Vagina (tissue), 2 donors: Measurements from ENCODE around the gene AMH. TPM values are rescaled to one million over a fixed set of nuclear protein-coding genes. Genes with fewer than 3 reads are reported as not detected.

ENCODE experiments used
- DNase-seq, 2 donors: peaks; one replicate each; pipeline ENCODE4 v3.0.0-alpha.2; 2017; ENCODE audit errors: extremely low spot score in 2 of 2
- H3K27ac ChIP-seq: fragments of 200-600 bp; sonication (generic); one replicate; pipeline ENCODE4 v1.5.1; 2019
- H3K27me3 ChIP-seq: fragments of 200-600 bp; sonication (generic); one replicate; pipeline ENCODE4 v1.5.1; 2019
- H3K36me3 ChIP-seq, 2 donors: fragments of 200-600 bp; sonication (generic); one replicate each; pipeline ENCODE4 v1.5.1; 2017 to 2019
- H3K4me1 ChIP-seq: fragments of 200-600 bp; sonication (generic); one replicate; pipeline ENCODE4 v1.5.1; 2019
- H3K4me3 ChIP-seq, 2 donors: fragments of 200-600 bp; sonication (generic); 1 replicate in 1 of 2; 2 replicates in 1 of 2; pipeline ENCODE4 v1.5.1; 2016 to 2019
- H3K9me3 ChIP-seq: fragments of 200-600 bp; sonication (generic); one replicate; pipeline ENCODE4 v1.5.1; 2019
- CTCF ChIP-seq, 3 experiments: fragments of 450-650 bp in 2 of 3; fragments of 200-600 bp in 1 of 3; sonication (generic) in 1 of 3; IDR thresholded peaks; one replicate each; pipeline ENCODE4 v1.5.1; 2017 to 2019; ENCODE audit warnings: antibody characterized with exemption in 3 of 3, mild to moderate bottlenecking in 2 of 3, moderate library complexity in 2 of 3
- POLR2A ChIP-seq, 2 donors: fragments of 450-650 bp; IDR thresholded peaks; one replicate each; pipeline ENCODE4 v1.6.1; 2017; ENCODE audit warnings: antibody characterized with exemption in 2 of 2, mild to moderate bottlenecking in 2 of 2, moderate library complexity in 2 of 2
- POLR2AphosphoS5 ChIP-seq, 2 donors: sonication (generic); formaldehyde crosslinking; IDR thresholded peaks; one replicate each; pipeline ENCODE4 v1.9.0; 2017; ENCODE audit warnings: antibody characterized with exemption in 2 of 2, mild to moderate bottlenecking in 2 of 2, low read depth in 1 of 2; ENCODE audit not compliant: insufficient read depth in 1 of 2
- intact Hi-C: fragments of 100-400 bp; cut with DNase I; formaldehyde crosslinking; loops from one replicate; pipeline ENCODE4 v1.15.1; 2023
- total RNA-seq: library from RNA; depleted of rRNA; stranded (reverse); fragments of >200 nt; gene quantifications from one replicate; pipeline ENCODE4 v1.2.3, GENCODE V29; 2016

The AMH gene
- total RNA-seq, 1 donor from 2014 or later, result 2.7 TPM

GRCh38 chr19:2228157-2229030, 20.7 kb upstream of the AMH start:
- Histone ChIP-seq H3K27ac (no peak overlapping the region), H3K4me3 (no peak overlapping the region), H3K9me3 (no peaks in the 10 kb centered on the region), H3K27me3 (no peaks in the 10 kb centered on the region), H3K36me3 (peaks cover 0 to 39% of the 10 kb centered on the region in 2 donors), H3K4me1 (peaks cover 3% of the 10 kb centered on the region)
- intact Hi-C loops, result no loop called here
- DNase-seq, result no peak
- no peak for TF ChIP-seq POLR2A (IDR thresholded peaks at IDR 0.05)
- TF ChIP-seq POLR2AphosphoS5 (IDR thresholded peaks at IDR 0.05; ENCODE audit: insufficient read depth in 1 of 2, low read depth in 1 of 2), result no peak
- TF ChIP-seq CTCF (IDR thresholded peaks at IDR 0.05), result no peak

- TF ChIP-seq POLR2A (IDR thresholded peaks at IDR 0.05) (no peak), POLR2AphosphoS5 (IDR thresholded peaks at IDR 0.05; ENCODE audit: insufficient read depth in 1 of 2, low read depth in 1 of 2) (no peak), CTCF (IDR thresholded peaks at IDR 0.05) (no peak)
- DNase-seq, result no peak
- H3K27ac ChIP-seq, result no peak overlapping the region
- intact Hi-C loops, result no loop called here
- H3K4me3 ChIP-seq, result no peak overlapping the region
- H3K4me1 ChIP-seq, result peaks cover 12% of the 10 kb centered on the region
- H3K9me3 ChIP-seq, result no peaks in the 10 kb centered on the region
- peaks cover 0 to 43% of the 10 kb centered on the region in 2 donors for H3K36me3 ChIP-seq
- no peaks in the 10 kb centered on the region for H3K27me3 ChIP-seq
Observed at GRCh38 chr19:2229103-2230032, 19.8 kb upstream of the AMH start.

GRCh38 chr19:2230033-2230531, 19.0 kb upstream of the AMH start:
- TF ChIP-seq POLR2AphosphoS5 (IDR thresholded peaks at IDR 0.05; ENCODE audit: insufficient read depth in 1 of 2, low read depth in 1 of 2) (peak in 1 of 2 donors; percentile 16), POLR2A (IDR thresholded peaks at IDR 0.05) (no peak)
- Histone ChIP-seq H3K4me1 (peaks cover 20% of the 10 kb centered on the region), H3K9me3 (no peaks in the 10 kb centered on the region), H3K36me3 (peaks cover 0 to 43% of the 10 kb centered on the region in 2 donors), H3K4me3 (no peak overlapping the region), H3K27ac (no peak overlapping the region), H3K27me3 (no peaks in the 10 kb centered on the region)
- intact Hi-C loops, result no loop called here
- DNase-seq, result no peak

GRCh38 chr19:2230807-2231533, 18.2 kb upstream of the AMH start:
- Histone ChIP-seq H3K4me3 (no peak overlapping the region), H3K9me3 (no peaks in the 10 kb centered on the region), H3K27me3 (no peaks in the 10 kb centered on the region), H3K27ac (peak overlapping the region; percentile 33), H3K36me3 (peaks cover 0 to 36% of the 10 kb centered on the region in 2 donors), H3K4me1 (peaks cover 23% of the 10 kb centered on the region)
- intact Hi-C loops, result no loop called here
- TF ChIP-seq POLR2AphosphoS5 (IDR thresholded peaks at IDR 0.05; ENCODE audit: insufficient read depth in 1 of 2, low read depth in 1 of 2) (no peak), CTCF (IDR thresholded peaks at IDR 0.05) (no peak), POLR2A (IDR thresholded peaks at IDR 0.05) (no peak)
- DNase-seq, result no peak
